ENCODE data around the gene GLI2. TPM values are rescaled to one million over a fixed set of nuclear protein-coding genes. Genes with fewer than 3 reads are reported as not detected.
A peak's percentile ranks its signal among the peaks of the same experiment; 100 is the strongest.

Gene GLI2
- total RNA-seq, 1 experiment from 2014 or later: 18.4 TPM

- Histone ChIP-seq H3K9me3 (replicated peaks) (peaks cover 3% of the 10 kb centered on the region; the same call in 1 of the 2 replicates), H3K4me1 (peaks cover 6% of the 10 kb centered on the region; the same call in 1 of the 2 replicates), H3K36me3 (no peaks in the 10 kb centered on the region), H3K27ac (no peak overlapping the region), H3K27me3 (no peaks in the 10 kb centered on the region), H3K4me3 (no peak overlapping the region)
- no peak for DNase-seq
These were observed 13.5 kb upstream of the GLI2 start for GRCh38 chr2:120722246-120722567.

DNA sequence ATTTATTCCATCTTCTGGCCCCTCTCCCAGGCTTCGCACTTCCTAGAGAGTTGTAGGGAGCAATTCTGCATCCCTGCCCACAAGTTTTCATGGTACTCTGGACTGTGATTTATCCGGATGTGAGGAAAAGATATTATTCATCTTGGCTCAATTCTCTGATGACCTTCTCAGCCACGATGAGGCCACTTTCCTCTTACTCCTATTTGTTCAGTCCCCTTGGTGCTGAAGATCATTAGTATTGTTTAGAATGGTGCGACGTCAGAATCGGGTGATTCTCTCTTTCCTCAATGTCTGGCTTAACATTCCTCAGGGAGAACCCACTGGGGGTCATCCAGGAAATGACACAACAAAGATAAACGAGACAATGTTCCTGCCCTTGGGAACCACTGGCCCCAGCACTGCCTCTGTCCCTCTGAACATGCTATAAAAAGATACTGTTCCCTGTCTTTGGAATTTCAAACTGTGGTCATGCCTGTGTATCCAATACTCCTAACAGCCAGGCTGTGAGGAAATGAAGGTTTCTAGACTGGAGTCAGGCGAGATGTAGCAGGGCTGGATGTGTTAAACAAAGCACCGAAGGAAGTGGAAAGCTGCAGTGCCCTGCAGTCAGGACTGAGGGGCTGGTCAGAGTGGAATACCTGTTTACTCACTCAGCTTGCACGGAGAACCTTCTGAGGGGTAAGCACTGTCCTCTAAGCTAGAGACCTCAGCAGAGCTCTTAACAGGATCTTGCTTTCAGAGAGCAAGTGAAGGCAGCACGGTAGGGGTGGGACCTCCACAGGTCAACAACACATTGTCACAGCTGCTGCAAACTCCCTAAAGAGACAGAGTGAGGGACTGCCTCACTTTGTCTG is 12.9 kb upstream of the GLI2 start:
- peaks cover 3% of the 10 kb centered on the region; the same call in 1 of the 2 replicates for H3K9me3 ChIP-seq (replicated peaks)
- no peaks in the 10 kb centered on the region for H3K27me3 ChIP-seq
- peak in 1 of 2 experiments; percentile 51 for DNase-seq
- H3K27ac ChIP-seq: no peak overlapping the region
- peaks cover 6% of the 10 kb centered on the region; the same call in 1 of the 2 replicates for H3K4me1 ChIP-seq
- H3K36me3 ChIP-seq: no peaks in the 10 kb centered on the region
- no peak overlapping the region for H3K4me3 ChIP-seq

DNA sequence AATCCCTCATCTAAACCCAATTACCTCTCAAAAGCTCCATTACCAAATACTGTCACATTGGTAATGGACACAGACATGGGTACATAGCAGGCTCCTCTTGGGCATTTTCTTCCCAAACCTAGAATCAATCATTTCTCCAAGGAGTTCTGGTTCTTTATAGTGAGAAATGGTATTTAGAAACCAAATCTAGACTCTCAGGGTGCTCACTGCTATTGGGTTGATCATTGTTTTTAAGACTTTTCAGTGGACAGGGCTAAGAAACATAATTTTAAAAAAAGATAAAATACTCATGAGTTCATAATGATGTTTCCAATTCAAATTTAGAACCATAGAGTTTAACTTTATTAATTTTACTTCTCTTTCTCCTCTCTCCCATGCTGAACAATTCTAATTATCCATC is 9.4 kb upstream of the GLI2 start:
- no peak overlapping the region for H3K4me3 ChIP-seq
- H3K9me3 ChIP-seq (replicated peaks): peaks cover 3% of the 10 kb centered on the region; the same call in 1 of the 2 replicates
- H3K4me1 ChIP-seq: peaks cover 16% of the 10 kb centered on the region
- no peak overlapping the region for H3K27ac ChIP-seq
- no peak for DNase-seq
- H3K27me3 ChIP-seq: no peaks in the 10 kb centered on the region
- H3K36me3 ChIP-seq: no peaks in the 10 kb centered on the region

- H3K36me3 ChIP-seq: no peaks in the 10 kb centered on the region
- peak; percentile 27 to 68 for DNase-seq
- no peak overlapping the region for H3K27ac ChIP-seq
- no peaks in the 10 kb centered on the region for H3K27me3 ChIP-seq
- H3K9me3 ChIP-seq (replicated peaks): peaks cover 3% of the 10 kb centered on the region; the same call in 1 of the 2 replicates
- no peak overlapping the region for H3K4me3 ChIP-seq
- peaks cover 10% of the 10 kb centered on the region for H3K4me1 ChIP-seq
These were observed 6.0 kb upstream of the GLI2 start for GRCh38 chr2:120729406-120730399.

DNA sequence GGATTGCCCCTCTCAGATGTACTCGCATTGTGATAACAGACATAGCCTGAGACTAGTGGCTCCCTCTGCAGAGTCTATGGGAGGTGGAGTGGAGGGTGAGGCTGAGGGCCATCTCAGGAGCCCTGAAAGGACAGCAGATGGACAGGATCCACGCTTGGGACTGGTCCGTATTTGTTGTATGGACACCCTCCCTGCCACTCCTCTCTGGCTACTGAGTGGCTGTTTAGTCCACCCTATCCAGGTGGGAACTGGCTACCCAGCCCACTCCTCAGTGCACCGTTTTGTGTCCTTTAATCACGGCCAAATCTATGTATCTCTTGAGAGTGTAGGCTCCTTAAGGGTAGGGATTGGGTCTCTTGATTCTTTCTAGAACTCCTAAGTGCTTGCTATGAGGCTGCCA is 4.5 kb upstream of the GLI2 start:
- Histone ChIP-seq H3K27ac (no peak overlapping the region), H3K4me3 (no peak overlapping the region), H3K9me3 (replicated peaks) (peaks cover 2% of the 10 kb centered on the region; the same call in 1 of the 2 replicates), H3K4me1 (peaks cover 10% of the 10 kb centered on the region), H3K27me3 (no peaks in the 10 kb centered on the region), H3K36me3 (no peaks in the 10 kb centered on the region)
- DNase-seq: no peak

DNA sequence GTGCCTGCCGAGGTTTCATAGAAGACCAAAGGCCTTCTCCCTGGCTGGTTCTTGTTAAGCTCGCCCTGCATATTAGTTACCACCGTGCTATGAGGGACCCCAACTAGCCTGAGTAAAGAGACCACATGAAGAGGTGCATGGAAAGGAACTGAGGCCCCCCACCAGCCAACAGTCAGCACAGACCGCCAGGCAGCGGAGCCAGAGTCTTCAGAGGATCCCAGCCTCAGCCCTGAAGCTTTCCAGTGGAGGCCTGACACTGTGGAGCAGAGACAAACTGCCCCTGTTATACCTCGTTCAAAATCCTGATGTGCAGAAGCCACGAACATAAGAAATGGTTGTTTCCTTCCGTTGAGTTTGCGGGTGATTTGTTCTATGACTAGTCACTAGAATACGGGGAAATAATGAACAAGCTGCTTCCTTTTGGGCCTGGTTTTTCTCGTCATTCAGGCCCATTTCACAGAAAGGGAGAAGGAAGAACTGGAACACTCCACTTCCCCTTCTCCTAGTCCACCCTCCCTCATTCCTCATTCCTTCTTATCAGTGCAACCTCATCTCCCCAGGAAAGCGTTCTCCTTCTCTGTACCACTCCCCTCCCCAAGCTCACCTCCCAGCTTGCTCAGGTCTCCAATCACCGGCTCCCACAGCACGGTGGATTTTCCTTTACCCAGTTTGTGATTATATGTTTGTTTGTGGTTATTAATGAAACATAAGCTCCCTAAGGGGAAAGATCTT is 3.0 kb upstream of the GLI2 start:
- no peaks in the 10 kb centered on the region for H3K9me3 ChIP-seq (replicated peaks)
- H3K27ac ChIP-seq: no peak overlapping the region
- no peaks in the 10 kb centered on the region for H3K27me3 ChIP-seq
- peaks cover 10% of the 10 kb centered on the region for H3K4me1 ChIP-seq
- no peaks in the 10 kb centered on the region for H3K36me3 ChIP-seq
- no peak for DNase-seq
- no peak overlapping the region for H3K4me3 ChIP-seq

GRCh38 chr2:120733238-120733932 is 2.3 kb upstream of the GLI2 start:
- Histone ChIP-seq H3K9me3 (replicated peaks) (no peaks in the 10 kb centered on the region), H3K4me1 (peaks cover 16% of the 10 kb centered on the region), H3K36me3 (no peaks in the 10 kb centered on the region), H3K27me3 (no peaks in the 10 kb centered on the region), H3K27ac (no peak overlapping the region), H3K4me3 (no peak overlapping the region)
- DNase-seq: no peak

GRCh38 chr2:120734930-120735651 is 577 bp upstream of the GLI2 start:
- Histone ChIP-seq H3K27me3 (no peaks in the 10 kb centered on the region), H3K4me1 (peaks cover 24% of the 10 kb centered on the region), H3K4me3 (peak overlapping the region; percentile 88), H3K36me3 (no peaks in the 10 kb centered on the region), H3K9me3 (replicated peaks) (no peaks in the 10 kb centered on the region), H3K27ac (no peak overlapping the region; the same call in 1 of the 2 replicates)
- no peak for DNase-seq

DNA sequence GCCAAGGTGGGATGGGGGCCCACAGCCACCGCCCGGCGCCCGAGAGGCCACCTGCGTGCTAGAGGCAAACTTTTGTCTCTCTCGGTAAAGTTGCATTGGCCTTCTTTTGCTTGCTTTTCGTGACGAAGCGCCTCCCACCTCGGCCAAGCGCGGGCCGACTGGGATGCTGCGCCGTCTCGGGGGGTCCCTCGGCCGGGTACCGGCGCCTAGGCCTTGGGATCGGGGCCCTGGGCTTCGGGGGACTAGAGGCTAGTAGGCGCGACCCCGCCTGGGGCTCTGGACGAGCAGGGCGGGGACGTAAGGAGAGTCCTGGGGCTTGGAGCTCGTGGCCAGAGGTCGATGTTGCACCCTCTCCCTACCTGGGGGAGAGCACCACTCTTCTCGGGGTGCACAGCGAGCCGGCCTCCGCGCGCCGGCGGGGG is 545 bp downstream of the GLI2 start:
- no peaks in the 10 kb centered on the region for H3K27me3 ChIP-seq
- H3K27ac ChIP-seq: peak overlapping the region; percentile 69
- H3K4me1 ChIP-seq: peaks cover 33% of the 10 kb centered on the region
- H3K4me3 ChIP-seq: peak overlapping the region; percentile 88
- peak; percentile 47 to 55 for DNase-seq
- H3K9me3 ChIP-seq (replicated peaks): no peaks in the 10 kb centered on the region
- no peaks in the 10 kb centered on the region for H3K36me3 ChIP-seq

- Histone ChIP-seq H3K4me3 (peak overlapping the region; percentile 88), H3K27me3 (no peaks in the 10 kb centered on the region), H3K27ac (peak overlapping the region; percentile 69), H3K9me3 (replicated peaks) (no peaks in the 10 kb centered on the region), H3K36me3 (no peaks in the 10 kb centered on the region), H3K4me1 (peaks cover 33% of the 10 kb centered on the region)
- peak; percentile 89 to 91 for DNase-seq
These were observed 1.1 kb downstream of the GLI2 start for GRCh38 chr2:120736624-120737339.

DNA sequence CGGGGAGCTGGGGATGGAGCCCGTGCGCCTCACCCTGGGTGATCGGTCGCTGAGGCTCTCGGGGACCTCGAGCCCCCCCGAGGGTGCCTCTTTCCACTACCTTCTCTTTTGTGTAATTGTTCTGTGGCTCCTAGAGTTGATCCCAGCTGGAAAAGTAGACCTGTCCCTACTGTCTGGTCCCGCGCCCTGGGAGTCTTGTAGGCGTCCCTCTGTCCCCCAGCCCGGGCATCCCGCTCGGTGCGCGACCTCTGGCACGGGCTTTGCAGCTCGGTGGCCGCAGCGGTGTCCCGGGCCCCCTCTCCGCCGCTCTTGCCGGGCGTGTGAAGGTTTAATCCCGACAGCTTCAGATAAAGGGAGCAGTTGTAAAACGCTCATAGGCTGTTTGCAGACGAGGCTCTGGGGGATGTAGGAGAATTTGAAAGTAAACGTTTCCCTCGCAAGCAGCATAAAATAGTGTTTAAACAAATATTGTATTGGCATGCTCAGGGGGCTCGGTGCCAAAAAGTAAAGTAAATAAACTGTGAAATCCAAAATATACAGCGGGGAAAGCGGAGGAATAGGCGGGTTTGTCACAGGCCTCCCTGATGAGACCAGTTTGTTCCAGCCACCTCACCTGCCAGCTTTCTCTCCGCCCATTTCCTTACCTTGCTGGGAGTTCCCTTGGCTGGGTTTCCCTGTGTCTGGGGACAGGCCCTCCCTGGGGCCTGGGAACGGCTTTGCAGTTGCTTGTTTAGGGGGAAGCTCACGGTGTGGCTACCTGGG is 1.9 kb downstream of the GLI2 start:
- Histone ChIP-seq H3K27me3 (no peaks in the 10 kb centered on the region), H3K36me3 (no peaks in the 10 kb centered on the region), H3K4me3 (peak overlapping the region; percentile 88), H3K9me3 (replicated peaks) (no peaks in the 10 kb centered on the region), H3K4me1 (peaks cover 33% of the 10 kb centered on the region), H3K27ac (peak overlapping the region; percentile 69)
- DNase-seq: no peak

- Histone ChIP-seq H3K4me1 (peaks cover 33% of the 10 kb centered on the region), H3K27me3 (no peaks in the 10 kb centered on the region), H3K4me3 (peak overlapping the region; percentile 88), H3K36me3 (no peaks in the 10 kb centered on the region), H3K9me3 (replicated peaks) (no peaks in the 10 kb centered on the region), H3K27ac (peak overlapping the region; percentile 69)
- no peak for DNase-seq
These were observed 2.4 kb downstream of the GLI2 start for GRCh38 chr2:120738117-120738516.
